Measurements from ENCODE around the gene CEP57. TPM values are rescaled to one million over a fixed set of nuclear protein-coding genes. Genes with fewer than 3 reads are reported as not detected.
"Not testable (repeated sequence)": the region's sequence is repeated elsewhere in the genome, so short reads cannot be mapped to it uniquely, and the experiment has no call there.

Gene CEP57
- total RNA-seq, 2 donors from 2014 or later: 40.6 to 46.7 TPM

DNA sequence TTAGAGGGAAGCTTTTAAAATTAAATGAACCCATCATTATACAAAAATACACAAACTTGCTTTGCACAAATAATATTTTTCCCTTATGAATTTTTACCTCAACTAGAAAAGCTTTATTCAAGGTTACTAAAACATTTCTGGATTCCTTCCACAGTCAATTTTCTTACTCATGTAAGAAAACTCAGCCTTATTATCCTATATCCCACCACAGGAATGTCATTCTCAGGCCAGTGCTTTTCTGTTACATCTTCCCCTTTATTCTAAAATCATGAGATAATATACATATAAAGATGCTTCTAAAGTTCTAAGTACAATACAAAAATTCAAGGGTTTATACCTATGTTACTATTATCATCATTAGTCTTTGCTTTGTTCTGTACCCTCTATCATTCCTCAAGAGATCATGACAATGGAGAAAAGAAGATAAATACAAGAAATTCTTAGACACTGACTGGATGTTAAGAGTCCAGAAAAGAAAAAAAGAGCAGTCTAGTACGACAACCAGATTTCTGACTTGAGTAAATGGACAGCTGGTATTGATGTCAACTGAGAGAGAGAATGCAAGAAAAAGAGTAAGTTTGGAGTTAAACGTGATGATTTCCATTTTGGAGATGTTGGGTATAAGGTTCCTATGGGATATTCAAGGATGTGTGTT is 73.3 kb downstream of the CEP57 start:
- Histone ChIP-seq H3K4me1 (replicated peaks) (no peaks in the 10 kb centered on the region), H3K4me3 (no peak overlapping the region), H3K36me3 (no peaks in the 10 kb centered on the region), H3K9me3 (no peaks in the 10 kb centered on the region), H3K27me3 (replicated peaks; ENCODE audit: insufficient read depth) (no peaks in the 10 kb centered on the region), H3K27ac (no peak overlapping the region)
- intact Hi-C loops (cut with DNase I): no loop called here
- TF ChIP-seq POLR2AphosphoS5 (IDR thresholded peaks at IDR 0.05): no peak
- no peak for TF ChIP-seq POLR2A (IDR thresholded peaks at IDR 0.05)
- TF ChIP-seq, protein P1, sequence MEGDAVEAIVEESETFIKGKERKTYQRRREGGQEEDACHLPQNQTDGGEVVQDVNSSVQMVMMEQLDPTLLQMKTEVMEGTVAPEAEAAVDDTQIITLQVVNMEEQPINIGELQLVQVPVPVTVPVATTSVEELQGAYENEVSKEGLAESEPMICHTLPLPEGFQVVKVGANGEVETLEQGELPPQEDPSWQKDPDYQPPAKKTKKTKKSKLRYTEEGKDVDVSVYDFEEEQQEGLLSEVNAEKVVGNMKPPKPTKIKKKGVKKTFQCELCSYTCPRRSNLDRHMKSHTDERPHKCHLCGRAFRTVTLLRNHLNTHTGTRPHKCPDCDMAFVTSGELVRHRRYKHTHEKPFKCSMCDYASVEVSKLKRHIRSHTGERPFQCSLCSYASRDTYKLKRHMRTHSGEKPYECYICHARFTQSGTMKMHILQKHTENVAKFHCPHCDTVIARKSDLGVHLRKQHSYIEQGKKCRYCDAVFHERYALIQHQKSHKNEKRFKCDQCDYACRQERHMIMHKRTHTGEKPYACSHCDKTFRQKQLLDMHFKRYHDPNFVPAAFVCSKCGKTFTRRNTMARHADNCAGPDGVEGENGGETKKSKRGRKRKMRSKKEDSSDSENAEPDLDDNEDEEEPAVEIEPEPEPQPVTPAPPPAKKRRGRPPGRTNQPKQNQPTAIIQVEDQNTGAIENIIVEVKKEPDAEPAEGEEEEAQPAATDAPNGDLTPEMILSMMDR (IDR thresholded peaks at IDR 0.05): no peak
- WGBS: 97% methylated on average over 2 of the region's 2 CpGs
- DNase-seq (ENCODE audit: low spot score): no peak

DNA sequence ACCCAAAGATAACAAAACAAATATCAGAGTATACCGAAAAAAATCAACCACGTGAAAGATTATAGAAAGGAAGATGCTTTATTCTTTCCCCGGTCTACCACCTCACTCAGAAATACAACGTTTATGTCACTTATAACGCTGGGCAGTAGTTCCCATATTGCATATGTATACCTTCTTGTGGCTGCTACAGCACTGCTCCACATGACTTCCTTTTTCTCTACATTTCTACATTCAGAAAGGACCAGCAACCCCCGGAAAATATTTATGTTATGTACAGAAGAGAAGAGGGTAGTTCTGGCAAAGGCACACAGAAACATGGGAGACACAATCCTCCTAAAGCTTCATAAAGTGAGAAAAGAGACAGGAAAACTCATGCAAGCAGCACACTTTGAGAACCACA is 76.8 kb downstream of the CEP57 start:
- Histone ChIP-seq H3K4me3 (no peak overlapping the region), H3K9me3 (no peaks in the 10 kb centered on the region)
- 86% methylated on average over 6 of the region's 6 CpGs for WGBS

DNA sequence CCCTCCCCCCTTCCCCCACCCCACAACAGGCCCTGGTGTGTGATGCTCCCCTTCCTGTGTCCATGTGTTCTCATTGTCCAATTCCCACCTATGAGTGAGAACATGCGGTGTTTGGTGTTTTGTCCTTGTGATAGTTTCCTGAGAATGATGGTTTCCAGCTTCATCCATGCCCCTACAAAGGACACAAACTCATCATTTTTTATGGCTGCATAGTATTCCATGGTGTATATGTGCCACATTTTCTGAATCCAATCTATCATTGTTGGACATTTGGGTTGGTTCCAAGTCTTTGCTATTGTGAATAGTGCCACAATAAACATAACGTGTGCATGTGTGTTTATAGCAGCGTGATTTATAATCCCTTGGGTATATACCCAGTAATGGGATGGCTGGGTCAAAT is 80.6 kb downstream of the CEP57 start:
- H3K27me3 ChIP-seq (replicated peaks; ENCODE audit: insufficient read depth); DNase-seq (ENCODE audit: low spot score); H3K27ac ChIP-seq; intact Hi-C loops (cut with DNase I); H3K4me1 ChIP-seq (replicated peaks); H3K36me3 ChIP-seq; H3K4me3 ChIP-seq; H3K9me3 ChIP-seq: not testable (repeated sequence)
- 88% methylated on average over 3 of the region's 3 CpGs for WGBS

More for the DNA sequence above, 76.8 kb downstream of the CEP57 start:
- Histone ChIP-seq H3K27me3 (replicated peaks; ENCODE audit: insufficient read depth) (no peaks in the 10 kb centered on the region), H3K27ac (no peak overlapping the region), H3K36me3 (no peaks in the 10 kb centered on the region), H3K4me1 (replicated peaks) (no peaks in the 10 kb centered on the region)
- DNase-seq (ENCODE audit: low spot score): no peak
- TF ChIP-seq POLR2AphosphoS5 (IDR thresholded peaks at IDR 0.05): no peak
- no peak for TF ChIP-seq POLR2A (IDR thresholded peaks at IDR 0.05)
- TF ChIP-seq, protein P1 (IDR thresholded peaks at IDR 0.05): no peak
- intact Hi-C loops (cut with DNase I): no loop called here

DNA sequence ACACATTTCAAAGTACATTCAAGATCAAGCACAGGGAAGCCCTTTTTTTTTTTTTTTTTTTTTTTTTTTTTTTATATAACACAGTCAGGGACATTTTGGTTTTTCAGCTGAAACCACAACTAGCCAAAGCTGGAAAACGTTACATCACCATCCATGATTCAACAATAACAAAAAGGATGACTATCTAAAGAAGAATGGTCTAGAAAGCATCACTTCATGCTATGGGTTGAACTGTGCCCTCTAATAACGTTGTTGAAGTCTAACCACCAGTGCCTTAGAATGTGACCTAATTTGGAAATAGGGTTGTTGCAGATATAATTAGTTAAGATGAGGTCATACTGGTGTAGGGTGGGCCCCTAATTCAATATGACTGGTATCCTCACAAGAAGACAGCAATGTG is 87.0 kb downstream of the CEP57 start:
- intact Hi-C loops (cut with DNase I): no loop called here
- WGBS: 85% methylated on average over 2 of the region's 2 CpGs
- H3K36me3 ChIP-seq: no peaks in the 10 kb centered on the region
- TF ChIP-seq POLR2A (IDR thresholded peaks at IDR 0.05) (no peak), POLR2AphosphoS5 (IDR thresholded peaks at IDR 0.05) (no peak)
- TF ChIP-seq, protein P1 (IDR thresholded peaks at IDR 0.05): no peak
- H3K27ac ChIP-seq: no peak overlapping the region
- H3K4me1 ChIP-seq (replicated peaks): no peaks in the 10 kb centered on the region
- no peaks in the 10 kb centered on the region for H3K27me3 ChIP-seq (replicated peaks; ENCODE audit: insufficient read depth)
- H3K4me3 ChIP-seq: no peak overlapping the region
- no peaks in the 10 kb centered on the region for H3K9me3 ChIP-seq
- no peak for DNase-seq (ENCODE audit: low spot score)

Small RNAs within 50 kb of the gene (small RNA-seq; reads per million reads assigned to genes)
- 0.10 to 0.28 reads per million in 2 donors for gene RNA5SP345

Other genes starting within 250 kb of the CEP57 start
- gene FAM76B, start 716 bp upstream of the CEP57 start, total RNA-seq: 10 to 100 TPM; 24.4 to 79.5 TPM
- 10 to 100 TPM; 32.8 to 37.7 TPM for gene MTMR2, start 133.6 kb downstream of the CEP57 start, total RNA-seq